Thyroid gland (tissue), 4 donors: Measurements from ENCODE around the gene SLC43A2. TPM values are rescaled to one million over a fixed set of nuclear protein-coding genes. Genes with fewer than 3 reads are reported as not detected.
A peak's percentile ranks its signal among the peaks of the same experiment; 100 is the strongest.

Experiments
- DNase-seq, 2 donors: peaks; one replicate each; pipeline ENCODE4 v3.0.0-alpha.2; 2019
- H3K27ac ChIP-seq, 3 donors: fragments of 200-600 bp; sonication (generic); 1 replicate in 2 of 3; 2 replicates in 1 of 3; pipeline ENCODE4 v1.5.1; 2016 to 2019; ENCODE audit warnings: mild to moderate bottlenecking in 1 of 3, moderate library complexity in 1 of 3
- H3K27me3 ChIP-seq: fragments of 200-600 bp; sonication (generic); one replicate; pipeline ENCODE4 v1.5.1; 2019
- H3K36me3 ChIP-seq, 2 donors: fragments of 200-600 bp; sonication (generic); one replicate each; pipeline ENCODE4 v1.5.1; 2016 to 2019
- H3K4me1 ChIP-seq, 2 donors: fragments of 200-600 bp; sonication (generic); one replicate each; pipeline ENCODE4 v1.5.1; 2017 to 2019
- H3K4me3 ChIP-seq, 3 donors: fragments of 200-600 bp; sonication (generic); replicated peaks in 1 of 3; 1 replicate in 2 of 3; 2 replicates in 1 of 3; pipeline ENCODE4 v1.5.1; 2016; ENCODE audit warnings: mild to moderate bottlenecking in 1 of 3
- H3K9me3 ChIP-seq: fragments of 200-600 bp; sonication (generic); one replicate; pipeline ENCODE4 v1.5.1; 2017
- POLR2A ChIP-seq, 2 donors: fragments of 450-650 bp; IDR thresholded peaks; one replicate each; pipeline ENCODE4 v1.6.1; 2017; ENCODE audit warnings: antibody characterized with exemption in 2 of 2, mild to moderate bottlenecking in 2 of 2, moderate library complexity in 1 of 2
- WGBS, 2 donors: methylation state at CpG; one replicate each; pipeline ENCODE4 v1.1.5; 2017; 5-methylcytosine and 5-hydroxymethylcytosine counted together
- intact Hi-C: fragments of 100-400 bp; cut with DNase I; formaldehyde crosslinking; loops from one replicate; pipeline ENCODE4 v1.15.1; 2023
- total RNA-seq, 4 donors: library from RNA; depleted of rRNA; stranded (reverse); fragments of >200 nt; gene quantifications; one replicate each; pipeline ENCODE4 v1.2.3, GENCODE V29; 2016
- TF ChIP-seq, protein P1 (sequence below), 6 experiments: fragments of 200-600 bp in 3 of 6; fragments of 450-650 bp in 3 of 6; sonication (generic) in 3 of 6; IDR thresholded peaks; one replicate each; pipeline ENCODE4 v1.5.1; 2016 to 2019; ENCODE audit warnings: antibody characterized with exemption in 6 of 6, mild to moderate bottlenecking in 2 of 6, inconsistent platforms in 1 of 6, moderate library complexity in 1 of 6

Gene SLC43A2
- total RNA-seq, 4 donors from 2014 or later, result 17.5 to 28.2 (median 23.9) TPM

GRCh38 chr17:1605681-1606351, 22.8 kb downstream of the SLC43A2 start:
- no peaks in the 10 kb centered on the region for H3K27me3 ChIP-seq
- peak overlapping the region in 1 of 3 donors; percentile 0 for H3K4me3 ChIP-seq
- WGBS, 2 donors, result 53 to 56% methylated on average over 12 to 14 of the region's 19 CpGs
- peak in 1 of 2 donors; percentile 34 for TF ChIP-seq POLR2A (IDR thresholded peaks at IDR 0.05)
- TF ChIP-seq, protein P1, sequence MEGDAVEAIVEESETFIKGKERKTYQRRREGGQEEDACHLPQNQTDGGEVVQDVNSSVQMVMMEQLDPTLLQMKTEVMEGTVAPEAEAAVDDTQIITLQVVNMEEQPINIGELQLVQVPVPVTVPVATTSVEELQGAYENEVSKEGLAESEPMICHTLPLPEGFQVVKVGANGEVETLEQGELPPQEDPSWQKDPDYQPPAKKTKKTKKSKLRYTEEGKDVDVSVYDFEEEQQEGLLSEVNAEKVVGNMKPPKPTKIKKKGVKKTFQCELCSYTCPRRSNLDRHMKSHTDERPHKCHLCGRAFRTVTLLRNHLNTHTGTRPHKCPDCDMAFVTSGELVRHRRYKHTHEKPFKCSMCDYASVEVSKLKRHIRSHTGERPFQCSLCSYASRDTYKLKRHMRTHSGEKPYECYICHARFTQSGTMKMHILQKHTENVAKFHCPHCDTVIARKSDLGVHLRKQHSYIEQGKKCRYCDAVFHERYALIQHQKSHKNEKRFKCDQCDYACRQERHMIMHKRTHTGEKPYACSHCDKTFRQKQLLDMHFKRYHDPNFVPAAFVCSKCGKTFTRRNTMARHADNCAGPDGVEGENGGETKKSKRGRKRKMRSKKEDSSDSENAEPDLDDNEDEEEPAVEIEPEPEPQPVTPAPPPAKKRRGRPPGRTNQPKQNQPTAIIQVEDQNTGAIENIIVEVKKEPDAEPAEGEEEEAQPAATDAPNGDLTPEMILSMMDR (IDR thresholded peaks at IDR 0.05), result no peak
- H3K9me3 ChIP-seq, result no peaks in the 10 kb centered on the region
- H3K36me3 ChIP-seq, result no peaks in the 10 kb centered on the region
- peaks cover 46 to 50% of the 10 kb centered on the region in 2 donors for H3K4me1 ChIP-seq
- peak overlapping the region; percentile 74 to 89 (median 87) for H3K27ac ChIP-seq
- DNase-seq, result peak; percentile 93 to 95
- intact Hi-C loops, result no loop called here

- H3K4me3 ChIP-seq, result peak overlapping the region in 1 of 3 donors; percentile 0
- no peaks in the 10 kb centered on the region for H3K27me3 ChIP-seq
- peak overlapping the region; percentile 74 to 89 (median 87) for H3K27ac ChIP-seq
- H3K36me3 ChIP-seq, result no peaks in the 10 kb centered on the region
- no peak for TF ChIP-seq POLR2A (IDR thresholded peaks at IDR 0.05)
- TF ChIP-seq, protein P1 (IDR thresholded peaks at IDR 0.05), result no peak
- intact Hi-C loops, result no loop called here
- 52 to 61% methylated on average over 9 to 17 of the region's 35 CpGs for WGBS, 2 donors
- peak; percentile 29 to 37 for DNase-seq
- H3K9me3 ChIP-seq, result no peaks in the 10 kb centered on the region
- peaks cover 46 to 50% of the 10 kb centered on the region in 2 donors for H3K4me1 ChIP-seq
Observed at GRCh38 chr17:1604831-1605528, 23.7 kb downstream of the SLC43A2 start.

DNA sequence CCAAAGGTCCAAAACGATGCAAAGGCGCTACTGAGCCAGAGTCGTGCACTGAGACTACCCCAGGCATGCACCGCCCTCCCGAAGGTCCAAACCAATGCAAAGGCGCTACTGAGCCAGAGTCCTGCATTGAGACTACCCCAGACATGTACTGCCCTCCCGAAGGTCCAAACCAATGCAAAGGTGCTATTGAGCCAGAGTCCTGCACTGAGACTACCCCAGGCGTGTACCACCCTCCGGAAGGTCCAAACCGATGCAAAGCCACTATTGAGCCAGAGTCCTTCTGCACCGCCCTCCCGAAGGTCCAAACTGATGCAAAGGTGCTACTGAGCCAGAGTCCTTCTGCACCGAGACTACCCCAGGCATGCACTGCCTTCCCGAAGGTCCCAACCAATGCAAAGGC, 27.1 kb downstream of the SLC43A2 start:
- 93 to 96% methylated on average over 11 to 13 of the region's 14 CpGs for WGBS, 2 donors
- DNase-seq, result no peak
- intact Hi-C loops, result no loop called here
- no peaks in the 10 kb centered on the region for H3K36me3 ChIP-seq
- no peak overlapping the region for H3K4me3 ChIP-seq
- H3K4me1 ChIP-seq, result peaks cover 19% of the 10 kb centered on the region in 2 donors
- H3K27me3 ChIP-seq, result no peaks in the 10 kb centered on the region
- no peaks in the 10 kb centered on the region for H3K9me3 ChIP-seq
- TF ChIP-seq, protein P1 (IDR thresholded peaks at IDR 0.05), result no peak
- TF ChIP-seq POLR2A (IDR thresholded peaks at IDR 0.05), result no peak
- no peak overlapping the region for H3K27ac ChIP-seq

GRCh38 chr17:1598399-1599095, 30.1 kb downstream of the SLC43A2 start:
- TF ChIP-seq, protein P1 (IDR thresholded peaks at IDR 0.05), result no peak
- no peak for TF ChIP-seq POLR2A (IDR thresholded peaks at IDR 0.05)
- DNase-seq, result no peak
- WGBS, 2 donors, result 93% methylated on average over 7 to 8 of the region's 8 CpGs
- Histone ChIP-seq H3K4me1 (no peaks in the 10 kb centered on the region), H3K36me3 (no peaks in the 10 kb centered on the region), H3K27ac (no peak overlapping the region), H3K9me3 (no peaks in the 10 kb centered on the region), H3K27me3 (no peaks in the 10 kb centered on the region), H3K4me3 (no peak overlapping the region)
- intact Hi-C loops, result no loop called here
